ENCODE results near the gene RUNX2. TPM values are rescaled to one million over a fixed set of nuclear protein-coding genes. Genes with fewer than 3 reads are reported as not detected.

RUNX2 gene
- total RNA-seq, 1 donor from 2014 or later = not detected

- no peak for DNase-seq
Observed at GRCh38 chr6:45500924-45501816, 173.0 kb downstream of the RUNX2 start.

DNA sequence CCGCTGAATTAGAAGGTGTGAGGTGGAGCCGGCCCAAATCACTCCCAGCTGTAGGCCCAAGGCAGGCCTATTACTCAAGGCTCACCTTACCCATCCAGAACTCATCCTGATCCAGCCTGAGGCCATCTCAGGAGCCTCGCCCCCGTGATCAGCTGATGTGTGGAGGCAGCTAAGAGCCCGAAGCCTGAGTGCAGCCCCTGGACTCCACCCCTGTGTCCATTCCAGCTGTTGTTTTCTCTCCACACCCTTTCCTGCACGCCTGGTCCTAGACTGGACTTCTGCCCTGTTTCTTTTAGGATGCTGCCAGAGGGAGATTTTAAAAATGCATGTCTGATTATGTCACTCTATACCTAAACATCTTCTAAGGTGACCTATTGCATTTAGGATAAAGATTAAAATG lies 174.3 kb downstream of the RUNX2 start:
- Mint-ChIP-seq H3K36me3 (ENCODE audit: unreplicated experiment) (no peaks in the 10 kb centered on the region), H3K9me3 (ENCODE audit: unreplicated experiment) (peaks cover 4% of the 10 kb centered on the region), H3K27ac (ENCODE audit: unreplicated experiment) (no peak overlapping the region)

More at GRCh38 chr6:45500924-45501816, 173.0 kb downstream of the RUNX2 start:
- Mint-ChIP-seq H3K27ac (ENCODE audit: unreplicated experiment) (no peak overlapping the region), H3K4me3 (ENCODE audit: unreplicated experiment) (no peak overlapping the region), H3K4me1 (ENCODE audit: low read depth, unreplicated experiment) (peaks cover 6% of the 10 kb centered on the region), H3K9me3 (ENCODE audit: unreplicated experiment) (peaks cover 4% of the 10 kb centered on the region), H3K27me3 (ENCODE audit: unreplicated experiment) (peaks cover 3% of the 10 kb centered on the region), H3K36me3 (ENCODE audit: unreplicated experiment) (no peaks in the 10 kb centered on the region)
- TF ChIP-seq, protein P1, sequence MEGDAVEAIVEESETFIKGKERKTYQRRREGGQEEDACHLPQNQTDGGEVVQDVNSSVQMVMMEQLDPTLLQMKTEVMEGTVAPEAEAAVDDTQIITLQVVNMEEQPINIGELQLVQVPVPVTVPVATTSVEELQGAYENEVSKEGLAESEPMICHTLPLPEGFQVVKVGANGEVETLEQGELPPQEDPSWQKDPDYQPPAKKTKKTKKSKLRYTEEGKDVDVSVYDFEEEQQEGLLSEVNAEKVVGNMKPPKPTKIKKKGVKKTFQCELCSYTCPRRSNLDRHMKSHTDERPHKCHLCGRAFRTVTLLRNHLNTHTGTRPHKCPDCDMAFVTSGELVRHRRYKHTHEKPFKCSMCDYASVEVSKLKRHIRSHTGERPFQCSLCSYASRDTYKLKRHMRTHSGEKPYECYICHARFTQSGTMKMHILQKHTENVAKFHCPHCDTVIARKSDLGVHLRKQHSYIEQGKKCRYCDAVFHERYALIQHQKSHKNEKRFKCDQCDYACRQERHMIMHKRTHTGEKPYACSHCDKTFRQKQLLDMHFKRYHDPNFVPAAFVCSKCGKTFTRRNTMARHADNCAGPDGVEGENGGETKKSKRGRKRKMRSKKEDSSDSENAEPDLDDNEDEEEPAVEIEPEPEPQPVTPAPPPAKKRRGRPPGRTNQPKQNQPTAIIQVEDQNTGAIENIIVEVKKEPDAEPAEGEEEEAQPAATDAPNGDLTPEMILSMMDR (IDR thresholded peaks at IDR 0.05; ENCODE audit: partially characterized antibody, unreplicated experiment) = peak; percentile 62

DNA sequence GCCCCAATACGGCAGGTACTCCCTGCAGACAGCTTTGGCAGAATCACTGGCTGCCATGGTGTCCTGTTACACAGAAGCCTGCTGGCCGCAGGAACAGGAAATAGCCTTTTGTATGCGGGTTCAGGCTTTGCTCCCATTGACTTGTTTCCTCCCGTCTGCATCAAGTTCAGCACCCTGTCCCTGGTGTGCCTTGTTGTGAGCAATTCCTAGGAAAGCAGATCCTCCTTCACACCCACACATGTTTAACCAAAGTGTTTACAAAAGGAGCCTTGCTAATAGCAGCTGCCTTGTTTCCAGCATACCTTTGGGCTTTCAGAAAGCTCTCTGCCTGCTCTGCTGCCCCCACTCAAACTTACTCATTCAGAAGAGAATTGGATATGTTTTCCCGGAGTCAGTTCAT lies 176.8 kb downstream of the RUNX2 start:
- H3K4me3 Mint-ChIP-seq (ENCODE audit: unreplicated experiment) = no peak overlapping the region
- no peaks in the 10 kb centered on the region for H3K36me3 Mint-ChIP-seq (ENCODE audit: unreplicated experiment)
- H3K27ac Mint-ChIP-seq (ENCODE audit: unreplicated experiment) = no peak overlapping the region
- H3K27me3 Mint-ChIP-seq (ENCODE audit: unreplicated experiment) = peaks cover 3% of the 10 kb centered on the region
- peak; percentile 24 for DNase-seq
- H3K9me3 Mint-ChIP-seq (ENCODE audit: unreplicated experiment) = peaks cover 4% of the 10 kb centered on the region
- TF ChIP-seq, protein P1 (IDR thresholded peaks at IDR 0.05; ENCODE audit: partially characterized antibody, unreplicated experiment) = no peak
- peaks cover 6% of the 10 kb centered on the region for H3K4me1 Mint-ChIP-seq (ENCODE audit: low read depth, unreplicated experiment)

More for the DNA sequence above, 174.3 kb downstream of the RUNX2 start:
- Mint-ChIP-seq H3K4me1 (ENCODE audit: low read depth, unreplicated experiment) (peaks cover 6% of the 10 kb centered on the region), H3K27me3 (ENCODE audit: unreplicated experiment) (peaks cover 3% of the 10 kb centered on the region), H3K4me3 (ENCODE audit: unreplicated experiment) (no peak overlapping the region)
- TF ChIP-seq, protein P1 (IDR thresholded peaks at IDR 0.05; ENCODE audit: partially characterized antibody, unreplicated experiment) = no peak
- DNase-seq = no peak

- peaks cover 2% of the 10 kb centered on the region for H3K9me3 Mint-ChIP-seq (ENCODE audit: unreplicated experiment)
- H3K27me3 Mint-ChIP-seq (ENCODE audit: unreplicated experiment) = peaks cover 3% of the 10 kb centered on the region
- H3K4me3 Mint-ChIP-seq (ENCODE audit: unreplicated experiment) = no peak overlapping the region
- no peak for DNase-seq
- peaks cover 6% of the 10 kb centered on the region for H3K4me1 Mint-ChIP-seq (ENCODE audit: low read depth, unreplicated experiment)
- H3K36me3 Mint-ChIP-seq (ENCODE audit: unreplicated experiment) = no peaks in the 10 kb centered on the region
- TF ChIP-seq, protein P1 (IDR thresholded peaks at IDR 0.05; ENCODE audit: partially characterized antibody, unreplicated experiment) = no peak
- no peak overlapping the region for H3K27ac Mint-ChIP-seq (ENCODE audit: unreplicated experiment)
Observed at GRCh38 chr6:45505470-45505869, 177.3 kb downstream of the RUNX2 start.

DNA sequence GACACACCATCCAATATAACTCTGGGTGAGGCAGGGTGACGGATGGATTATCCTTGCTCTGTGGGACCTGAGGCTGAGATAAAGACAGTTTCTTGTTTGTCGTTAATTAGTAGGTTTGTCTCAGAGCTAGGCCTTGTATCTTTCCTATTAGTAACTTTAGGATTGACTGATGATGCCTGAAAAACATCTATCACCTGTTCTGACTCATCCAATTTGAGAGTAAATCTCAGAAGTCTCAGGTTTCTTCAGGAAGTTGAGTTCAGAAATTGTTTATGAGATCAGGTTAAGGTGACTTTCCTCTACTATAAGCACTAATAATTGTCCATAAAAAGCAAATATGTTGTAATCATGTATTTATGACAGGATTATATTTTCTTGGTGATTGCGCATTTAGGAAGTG lies 179.1 kb downstream of the RUNX2 start:
- no peak for DNase-seq
- Mint-ChIP-seq H3K4me3 (ENCODE audit: unreplicated experiment) (no peak overlapping the region), H3K27ac (ENCODE audit: unreplicated experiment) (no peak overlapping the region), H3K4me1 (ENCODE audit: low read depth, unreplicated experiment) (peaks cover 8% of the 10 kb centered on the region), H3K9me3 (ENCODE audit: unreplicated experiment) (peaks cover 1% of the 10 kb centered on the region), H3K27me3 (ENCODE audit: unreplicated experiment) (peaks cover 3% of the 10 kb centered on the region), H3K36me3 (ENCODE audit: unreplicated experiment) (no peaks in the 10 kb centered on the region)
- TF ChIP-seq, protein P1 (IDR thresholded peaks at IDR 0.05; ENCODE audit: partially characterized antibody, unreplicated experiment) = no peak
